Hematopoietic multipotent progenitor cell treated with erythropoietin and hydrocortisone succinate and interleukin-3 and kit ligand, for 8 days (in vitro differentiated cells): ENCODE results near the gene AGFG2.

Experiments
- DNase-seq: peaks from one replicate; pipeline ENCODE4 v3.0.0-alpha.2; 2015

Gene AGFG2

DNA sequence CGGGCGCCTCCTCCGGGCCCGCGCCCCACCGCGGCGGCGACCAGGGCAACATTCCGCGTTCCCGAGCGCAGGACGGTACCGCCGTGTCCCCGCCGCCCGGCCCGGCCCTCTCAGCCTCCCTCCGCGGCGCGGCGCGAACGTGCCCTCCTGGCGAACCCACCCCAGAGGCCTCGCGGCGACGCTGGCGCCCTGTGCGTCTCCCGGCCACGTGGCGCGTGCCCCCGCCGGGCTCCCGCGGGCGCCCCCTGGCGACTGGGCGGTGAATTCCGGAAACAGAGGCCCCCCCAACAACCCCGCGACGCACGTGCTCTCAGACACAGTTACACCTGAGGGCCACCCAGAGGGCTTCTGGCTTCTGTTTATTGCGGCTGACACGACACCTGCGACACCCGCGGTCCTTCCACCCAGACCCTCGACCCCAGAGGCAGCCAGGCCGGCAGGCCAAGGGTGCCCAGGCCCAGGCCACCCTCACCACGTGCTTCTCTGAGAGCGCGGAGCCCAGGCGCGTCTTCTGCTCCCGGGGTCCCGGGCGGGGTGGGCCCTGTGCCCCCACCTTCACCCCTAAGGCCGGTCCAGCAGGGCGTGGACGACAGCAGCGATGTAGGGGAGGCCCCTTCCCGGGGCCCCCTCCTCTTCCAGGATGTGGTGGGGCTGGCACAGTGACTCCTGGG lies 34.8 kb downstream of the AGFG2 start, which contains the start of gene SAP25:
TSS of gene SAP25 (minus strand) at position 210 of the 671 bp plus-strand sequence. CDS start at position 52, 158 bp downstream.
- DNase-seq, result no peak

DNA sequence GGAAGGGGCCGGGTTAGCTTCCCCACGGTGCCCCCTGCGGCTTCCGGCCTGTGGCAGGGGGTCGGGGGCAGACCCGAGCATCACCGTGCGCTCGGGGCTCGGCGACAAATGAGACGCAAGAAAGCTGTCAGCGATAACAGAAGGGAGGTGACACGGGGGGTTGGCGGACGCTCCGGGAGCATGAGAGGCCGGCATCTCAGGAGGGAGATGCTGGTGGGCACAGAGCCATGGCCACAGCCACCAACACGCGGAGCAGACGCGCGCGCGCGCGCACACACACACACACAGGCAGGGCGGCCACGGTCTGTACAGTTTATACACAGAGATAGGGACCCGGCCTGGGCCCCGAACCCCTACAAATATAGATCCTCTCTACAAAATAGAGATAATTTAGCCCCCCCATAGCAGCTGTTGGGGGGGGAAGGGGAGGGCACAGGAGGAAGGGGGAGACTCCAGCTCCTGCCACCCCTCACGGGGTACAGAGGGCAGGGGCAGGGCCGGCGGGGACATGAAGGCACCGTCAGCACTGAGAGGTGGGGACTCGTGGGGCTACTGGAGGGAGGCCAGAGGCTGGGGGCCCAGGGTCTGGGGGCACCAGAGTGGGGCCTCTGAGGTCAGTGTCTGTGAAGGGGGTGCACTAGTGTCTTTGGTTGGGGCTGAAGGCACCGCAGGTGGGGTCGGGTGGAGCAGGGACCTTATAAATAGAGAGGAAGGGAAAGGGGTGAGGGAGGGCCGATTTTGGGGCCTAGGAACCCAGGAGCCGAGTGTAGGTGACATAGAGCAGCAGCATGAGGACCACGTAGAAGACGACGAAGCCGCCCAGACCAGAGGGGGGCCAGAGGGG lies 35.6 kb downstream of the AGFG2 start:
- no peak for DNase-seq

DNA sequence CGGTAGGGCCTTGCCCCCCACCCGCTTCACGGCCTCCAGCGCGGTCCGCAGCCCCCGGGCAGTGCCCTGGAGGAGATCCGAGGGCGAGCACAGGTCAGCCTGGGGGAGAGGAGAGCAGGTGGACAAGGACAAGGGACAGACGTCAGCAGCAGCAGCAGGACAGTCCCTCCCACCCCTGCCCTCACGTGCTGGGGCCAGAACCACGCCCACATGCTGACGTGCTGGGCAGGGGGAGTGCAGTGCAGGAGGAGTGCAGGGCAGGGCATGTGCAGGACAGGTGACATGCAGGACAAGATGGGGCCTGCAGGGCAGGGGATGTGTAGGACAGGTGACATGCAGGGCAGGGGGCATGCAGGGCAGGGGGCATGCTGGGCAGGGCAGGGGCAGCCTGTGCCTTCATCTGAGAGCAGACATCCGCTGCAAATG lies 36.2 kb downstream of the AGFG2 start:
- DNase-seq, result no peak

DNA sequence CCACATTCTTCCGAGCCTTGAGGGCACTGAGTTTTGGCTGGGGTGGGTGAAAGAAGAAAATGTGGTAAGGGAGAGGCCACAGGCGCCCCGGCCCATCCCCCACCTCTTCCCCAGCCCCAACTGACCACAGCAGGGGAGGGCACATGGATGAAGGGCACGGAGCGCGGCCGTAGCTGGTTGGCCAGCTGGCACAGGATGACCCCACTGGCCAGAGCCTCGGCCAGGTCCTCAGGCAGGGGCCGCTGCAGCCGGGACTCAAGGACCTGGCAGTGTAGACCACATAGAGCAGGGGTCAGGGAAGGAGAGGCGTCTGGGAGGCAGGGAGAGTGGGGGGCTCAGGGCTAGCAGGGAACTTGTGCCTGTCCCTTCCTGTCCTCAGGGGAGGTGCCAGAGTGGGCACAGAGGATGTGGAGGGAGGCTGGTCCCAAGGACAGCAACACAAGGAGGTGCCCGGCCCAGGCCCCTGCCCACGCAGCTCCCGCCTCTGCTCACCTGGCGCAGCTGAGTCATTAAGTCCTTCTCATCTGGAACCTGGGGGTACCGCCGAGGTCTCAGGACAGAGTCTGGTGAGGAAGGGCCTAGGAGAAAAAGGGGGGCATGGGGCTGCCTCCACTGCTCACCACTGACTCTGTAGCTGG lies 36.9 kb downstream of the AGFG2 start:
- no peak for DNase-seq

GRCh38 chr7:100576384-100576993 lies 37.5 kb downstream of the AGFG2 start:
- DNase-seq, result no peak

DNA sequence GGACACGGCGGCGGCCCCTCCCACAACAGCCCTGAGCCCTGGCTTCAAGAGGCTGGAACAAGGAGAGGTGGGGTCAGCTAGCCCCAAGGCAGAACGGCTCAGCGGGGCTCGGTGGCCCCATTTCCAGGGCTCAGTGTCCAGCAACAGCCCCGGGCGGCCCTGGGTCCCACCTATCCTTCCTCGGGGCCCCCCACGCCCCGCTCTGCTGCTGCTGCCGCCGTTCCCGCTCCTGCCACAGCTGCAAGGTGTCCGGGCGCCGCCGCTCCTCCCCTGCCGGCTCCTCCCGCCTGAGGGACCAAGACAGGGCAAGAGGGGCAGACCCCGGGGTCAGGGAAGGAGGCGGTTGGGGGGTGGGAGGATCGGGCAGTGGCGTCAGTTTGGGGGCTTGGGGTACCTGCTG lies 38.1 kb downstream of the AGFG2 start:
- DNase-seq, result no peak

GRCh38 chr7:100577507-100577906 lies 38.5 kb downstream of the AGFG2 start:
- DNase-seq, result no peak

DNA sequence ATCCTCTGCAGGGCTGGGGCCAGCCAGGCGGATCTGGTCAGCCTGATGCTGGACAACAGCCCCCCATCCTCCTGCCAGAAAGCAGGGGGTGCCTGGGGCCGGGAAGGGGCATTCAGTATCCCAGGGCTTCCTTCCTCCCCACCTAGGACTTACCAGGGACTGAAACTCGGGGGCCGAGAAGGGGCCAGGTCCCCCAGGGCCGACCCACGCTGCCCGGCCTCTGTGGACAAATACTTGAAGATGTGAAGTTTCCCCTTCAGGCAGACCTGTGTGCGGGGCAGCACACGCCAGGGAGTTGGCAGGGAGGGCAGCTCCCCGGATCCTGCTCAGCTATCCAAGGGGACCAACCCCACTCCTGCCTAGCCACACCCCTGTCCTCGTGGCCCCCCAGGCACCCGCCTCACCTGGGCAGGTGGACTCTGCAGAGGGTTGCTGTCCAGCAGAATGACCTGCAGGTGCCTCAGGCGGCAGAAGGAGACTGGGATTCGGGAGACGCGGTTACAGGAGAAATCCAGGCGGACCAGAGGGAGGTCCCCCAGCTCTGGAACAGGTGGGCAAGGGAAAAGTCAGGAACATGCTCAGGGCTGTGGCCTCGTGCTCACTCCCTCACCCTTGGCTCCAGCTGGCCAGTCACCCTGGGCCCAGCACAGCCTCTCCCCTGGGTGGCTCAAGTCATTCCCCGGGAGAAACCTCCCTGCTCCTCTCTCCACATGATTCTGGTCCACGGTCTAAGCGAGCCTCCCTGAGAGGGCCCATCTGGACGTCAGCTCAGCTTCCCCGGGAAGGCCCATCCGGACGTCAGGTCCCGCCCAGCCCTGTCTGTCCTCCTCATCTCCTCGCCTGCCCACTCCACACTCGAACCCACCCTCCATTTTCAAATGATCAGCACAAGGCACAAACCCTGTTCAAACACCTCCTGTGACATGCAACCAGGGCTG lies 39.5 kb downstream of the AGFG2 start:
- DNase-seq, result no peak

DNA sequence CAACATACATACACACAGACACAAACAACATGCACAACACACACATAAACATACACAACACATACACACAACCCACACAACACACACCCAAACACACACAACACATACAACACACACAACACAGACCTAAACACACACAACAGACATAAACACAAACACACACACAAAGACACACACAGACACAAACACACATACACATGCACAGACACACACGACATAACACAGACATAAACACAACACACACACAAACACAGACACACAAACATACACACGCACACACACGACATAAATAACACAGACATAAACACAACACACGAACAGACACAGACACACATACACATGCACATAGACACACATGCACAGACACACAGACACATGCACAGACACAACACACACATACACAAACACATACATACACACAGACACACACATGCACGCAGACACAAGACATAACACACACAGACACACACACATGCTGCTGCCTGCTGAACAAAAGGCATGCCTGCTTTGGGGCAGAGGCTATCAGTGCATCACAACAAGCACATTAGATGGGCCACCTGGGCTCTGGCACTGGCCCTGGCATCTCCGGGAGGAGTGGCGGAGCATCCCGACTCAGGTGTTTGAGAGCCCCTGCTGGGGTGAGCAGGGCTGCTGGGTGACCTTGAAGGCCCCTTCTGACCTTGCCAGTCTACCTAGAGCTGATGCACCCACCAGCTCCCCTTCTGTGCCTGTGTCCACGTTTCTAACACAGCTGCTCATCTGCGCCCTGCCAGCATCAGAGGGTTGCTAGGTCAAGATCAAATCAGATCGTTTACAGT lies 41.7 kb downstream of the AGFG2 start:
- no peak for DNase-seq

DNA sequence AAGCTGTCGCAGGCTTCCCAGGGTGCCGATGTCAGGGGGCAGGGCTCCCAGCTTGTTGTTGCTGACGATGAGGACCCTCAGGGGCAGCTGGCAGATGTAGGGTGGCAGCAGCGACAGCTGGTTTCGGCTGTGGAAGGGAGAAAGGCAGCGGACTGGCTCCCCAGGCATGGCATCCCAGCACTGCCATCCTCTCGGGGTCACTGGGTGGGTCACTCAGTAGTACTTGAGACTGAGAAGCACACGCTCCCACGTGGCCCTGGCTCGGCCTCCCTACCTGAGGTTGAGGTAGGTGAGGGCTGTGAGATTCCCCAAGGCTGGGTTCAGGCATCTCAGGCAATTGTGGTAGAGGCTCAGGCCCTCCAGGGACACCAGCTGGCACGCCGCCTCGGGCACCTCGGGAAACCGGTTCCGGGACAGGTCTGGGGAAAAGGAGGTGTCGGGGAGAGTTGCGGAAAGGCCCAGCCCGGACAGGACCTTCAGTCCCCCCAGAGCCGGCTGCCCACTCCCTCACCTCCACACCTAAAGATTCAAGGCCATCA lies 43.1 kb downstream of the AGFG2 start:
- no peak for DNase-seq

DNA sequence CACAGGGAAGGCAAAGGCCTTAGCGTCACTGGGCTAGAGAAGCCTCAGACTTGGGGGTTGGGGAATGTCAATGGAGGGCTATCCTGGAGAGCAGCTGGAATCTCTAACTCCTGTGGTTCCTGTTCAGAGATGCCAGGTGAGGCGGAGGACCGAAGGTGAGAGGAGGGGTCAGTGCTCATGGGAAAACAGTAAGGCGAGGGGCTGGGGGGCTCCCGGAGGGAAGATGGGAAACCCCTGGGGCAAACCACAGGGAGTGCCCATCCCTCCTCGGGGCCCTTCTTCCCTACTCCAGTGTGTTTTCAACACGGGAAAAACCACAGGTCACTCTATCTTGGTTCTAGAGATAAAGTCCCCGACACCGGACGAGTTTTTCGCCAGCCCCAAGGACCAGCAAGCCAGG lies 43.6 kb downstream of the AGFG2 start:
- no peak for DNase-seq

GRCh38 chr7:100583132-100584053 lies 44.4 kb downstream of the AGFG2 start:
- peak; percentile 71 for DNase-seq

DNA sequence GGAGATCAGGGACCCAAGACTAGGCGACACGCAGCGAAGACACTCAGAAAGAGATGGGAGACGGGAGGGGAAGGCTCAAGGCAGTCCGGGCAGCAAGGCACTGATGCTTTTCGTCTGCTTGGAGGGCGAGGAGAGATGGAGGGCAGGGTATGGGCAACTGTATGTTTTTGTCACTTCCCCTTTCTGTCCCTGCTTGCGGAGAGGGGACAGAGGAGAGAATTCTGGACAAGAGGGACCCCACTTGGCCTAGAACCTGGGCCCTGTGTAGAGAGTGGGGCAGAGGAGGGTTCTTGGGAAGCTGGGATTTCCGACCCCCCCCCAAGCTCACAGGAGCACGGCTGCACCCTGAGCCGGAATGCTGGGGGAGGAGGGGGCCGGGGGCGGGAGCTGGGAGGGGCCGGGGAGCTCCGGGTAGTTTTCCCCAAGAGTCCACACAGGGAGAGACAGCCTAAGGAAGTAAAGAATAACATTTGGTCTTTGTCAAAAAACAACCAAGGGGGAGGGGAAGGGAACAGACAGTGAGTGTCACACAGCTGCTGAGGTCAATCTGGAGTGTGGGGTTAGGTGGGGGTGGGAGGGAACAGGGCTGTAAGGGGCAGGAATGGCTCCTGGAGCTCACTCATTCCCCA lies 45.2 kb downstream of the AGFG2 start:
- no peak for DNase-seq

- peak; percentile 26 for DNase-seq
Measured at GRCh38 chr7:100584683-100585510, 45.9 kb downstream of the AGFG2 start.

GRCh38 chr7:100585511-100586265 lies 46.7 kb downstream of the AGFG2 start, which contains the start of gene LRCH4:
Gene LRCH4 (minus strand): TSS chr7:100586129. CDS start chr7:100586100, 29 bp downstream.
- DNase-seq, result no peak

- DNase-seq, result peak; percentile 100
Measured at GRCh38 chr7:100586266-100587025, 47.4 kb downstream of the AGFG2 start, which contains the start of gene FBXO24. Gene FBXO24 (plus strand): TSS chr7:100586328. CDS start chr7:100586626, 298 bp downstream.
